ENCODE data around the gene PDLIM5.

DNA sequence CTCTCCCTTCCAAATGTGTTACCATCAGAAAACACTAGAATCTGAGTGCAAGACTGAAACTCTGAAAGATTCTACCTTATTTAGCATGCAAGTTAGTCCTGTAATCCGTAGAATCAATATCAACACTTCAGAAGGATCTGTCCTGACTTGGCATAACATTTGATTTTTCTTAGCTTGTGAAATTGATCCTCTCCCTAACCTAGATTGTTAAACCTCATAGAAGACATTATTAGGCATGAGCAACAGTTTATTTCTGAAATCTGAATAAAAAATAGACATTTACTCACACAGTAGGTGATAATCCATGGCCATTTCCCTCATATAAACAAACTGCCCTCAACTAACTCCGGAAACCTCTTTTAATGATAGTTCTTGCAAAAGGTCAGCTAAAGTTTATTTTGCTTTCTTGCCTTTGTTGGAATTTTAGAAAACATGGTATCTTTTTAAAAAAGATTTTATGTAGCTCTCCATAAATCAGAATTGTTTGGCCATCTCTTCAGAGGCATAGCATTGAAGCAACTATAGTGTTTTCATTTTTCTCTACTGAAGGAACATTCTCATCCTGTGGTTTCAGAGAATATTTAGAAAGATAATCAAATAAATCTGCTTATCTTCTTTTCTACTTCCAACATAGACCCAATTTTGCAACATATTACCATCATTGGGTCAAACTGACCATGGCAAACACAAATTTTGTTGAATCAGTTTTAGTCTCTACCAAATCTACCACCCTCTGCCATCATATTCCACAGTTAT lies 38.5 kb upstream of the PDLIM5 start:
- TF ChIP-seq, protein P1, sequence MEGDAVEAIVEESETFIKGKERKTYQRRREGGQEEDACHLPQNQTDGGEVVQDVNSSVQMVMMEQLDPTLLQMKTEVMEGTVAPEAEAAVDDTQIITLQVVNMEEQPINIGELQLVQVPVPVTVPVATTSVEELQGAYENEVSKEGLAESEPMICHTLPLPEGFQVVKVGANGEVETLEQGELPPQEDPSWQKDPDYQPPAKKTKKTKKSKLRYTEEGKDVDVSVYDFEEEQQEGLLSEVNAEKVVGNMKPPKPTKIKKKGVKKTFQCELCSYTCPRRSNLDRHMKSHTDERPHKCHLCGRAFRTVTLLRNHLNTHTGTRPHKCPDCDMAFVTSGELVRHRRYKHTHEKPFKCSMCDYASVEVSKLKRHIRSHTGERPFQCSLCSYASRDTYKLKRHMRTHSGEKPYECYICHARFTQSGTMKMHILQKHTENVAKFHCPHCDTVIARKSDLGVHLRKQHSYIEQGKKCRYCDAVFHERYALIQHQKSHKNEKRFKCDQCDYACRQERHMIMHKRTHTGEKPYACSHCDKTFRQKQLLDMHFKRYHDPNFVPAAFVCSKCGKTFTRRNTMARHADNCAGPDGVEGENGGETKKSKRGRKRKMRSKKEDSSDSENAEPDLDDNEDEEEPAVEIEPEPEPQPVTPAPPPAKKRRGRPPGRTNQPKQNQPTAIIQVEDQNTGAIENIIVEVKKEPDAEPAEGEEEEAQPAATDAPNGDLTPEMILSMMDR (IDR thresholded peaks at IDR 0.05; ENCODE audit: control extremely low read depth in 1 of 3, insufficient read depth in 1 of 3, low read depth in 1 of 3, low read length in 3 of 3): no peak
- no peak for TF ChIP-seq RAD21 (IDR thresholded peaks at IDR 0.05 in 1 of 2, conservative IDR thresholded peaks at IDR 0.05 in 1 of 2; ENCODE audit: low read depth in 2 of 2, low read length in 2 of 2)
- TF ChIP-seq YY1 (IDR thresholded peaks at IDR 0.05; ENCODE audit: low read depth, low read length): no peak
- no peak for TF ChIP-seq SIRT6 (IDR thresholded peaks at IDR 0.05; ENCODE audit: low read length)
- no peak for TF ChIP-seq CBX5 (IDR thresholded peaks at IDR 0.05; ENCODE audit: low read depth, low read length)
- no peak for TF ChIP-seq TAF1 (IDR thresholded peaks at IDR 0.05; ENCODE audit: low read depth, low read length)
- TF ChIP-seq POLR2A (IDR thresholded peaks at IDR 0.05; ENCODE audit: control extremely low read depth in 1 of 2, low read depth in 2 of 2, low read length in 2 of 2): no peak
- TF ChIP-seq PHF8 (conservative IDR thresholded peaks at IDR 0.05; ENCODE audit: low read depth, low read length): no peak
- TF ChIP-seq CHD1 (IDR thresholded peaks at IDR 0.05; ENCODE audit: low read depth, low read length): no peak
- no peak for TF ChIP-seq RBBP5 (IDR thresholded peaks at IDR 0.05; ENCODE audit: borderline replicate concordance, low read depth, low read length)
- TF ChIP-seq SIN3A (conservative IDR thresholded peaks at IDR 0.05 in 1 of 2, IDR thresholded peaks at IDR 0.05 in 1 of 2; ENCODE audit: low read depth in 1 of 2, low read length in 2 of 2): no peak
- TF ChIP-seq, protein P2, sequence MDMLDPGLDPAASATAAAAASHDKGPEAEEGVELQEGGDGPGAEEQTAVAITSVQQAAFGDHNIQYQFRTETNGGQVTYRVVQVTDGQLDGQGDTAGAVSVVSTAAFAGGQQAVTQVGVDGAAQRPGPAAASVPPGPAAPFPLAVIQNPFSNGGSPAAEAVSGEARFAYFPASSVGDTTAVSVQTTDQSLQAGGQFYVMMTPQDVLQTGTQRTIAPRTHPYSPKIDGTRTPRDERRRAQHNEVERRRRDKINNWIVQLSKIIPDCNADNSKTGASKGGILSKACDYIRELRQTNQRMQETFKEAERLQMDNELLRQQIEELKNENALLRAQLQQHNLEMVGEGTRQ (IDR thresholded peaks at IDR 0.05; ENCODE audit: low read length): no peak

Data from H1 (cell line).